Measurements from ENCODE around the gene MAP3K5. TPM values are rescaled to one million over a fixed set of nuclear protein-coding genes. Genes with fewer than 3 reads are reported as not detected.

MAP3K5 gene, protein sequence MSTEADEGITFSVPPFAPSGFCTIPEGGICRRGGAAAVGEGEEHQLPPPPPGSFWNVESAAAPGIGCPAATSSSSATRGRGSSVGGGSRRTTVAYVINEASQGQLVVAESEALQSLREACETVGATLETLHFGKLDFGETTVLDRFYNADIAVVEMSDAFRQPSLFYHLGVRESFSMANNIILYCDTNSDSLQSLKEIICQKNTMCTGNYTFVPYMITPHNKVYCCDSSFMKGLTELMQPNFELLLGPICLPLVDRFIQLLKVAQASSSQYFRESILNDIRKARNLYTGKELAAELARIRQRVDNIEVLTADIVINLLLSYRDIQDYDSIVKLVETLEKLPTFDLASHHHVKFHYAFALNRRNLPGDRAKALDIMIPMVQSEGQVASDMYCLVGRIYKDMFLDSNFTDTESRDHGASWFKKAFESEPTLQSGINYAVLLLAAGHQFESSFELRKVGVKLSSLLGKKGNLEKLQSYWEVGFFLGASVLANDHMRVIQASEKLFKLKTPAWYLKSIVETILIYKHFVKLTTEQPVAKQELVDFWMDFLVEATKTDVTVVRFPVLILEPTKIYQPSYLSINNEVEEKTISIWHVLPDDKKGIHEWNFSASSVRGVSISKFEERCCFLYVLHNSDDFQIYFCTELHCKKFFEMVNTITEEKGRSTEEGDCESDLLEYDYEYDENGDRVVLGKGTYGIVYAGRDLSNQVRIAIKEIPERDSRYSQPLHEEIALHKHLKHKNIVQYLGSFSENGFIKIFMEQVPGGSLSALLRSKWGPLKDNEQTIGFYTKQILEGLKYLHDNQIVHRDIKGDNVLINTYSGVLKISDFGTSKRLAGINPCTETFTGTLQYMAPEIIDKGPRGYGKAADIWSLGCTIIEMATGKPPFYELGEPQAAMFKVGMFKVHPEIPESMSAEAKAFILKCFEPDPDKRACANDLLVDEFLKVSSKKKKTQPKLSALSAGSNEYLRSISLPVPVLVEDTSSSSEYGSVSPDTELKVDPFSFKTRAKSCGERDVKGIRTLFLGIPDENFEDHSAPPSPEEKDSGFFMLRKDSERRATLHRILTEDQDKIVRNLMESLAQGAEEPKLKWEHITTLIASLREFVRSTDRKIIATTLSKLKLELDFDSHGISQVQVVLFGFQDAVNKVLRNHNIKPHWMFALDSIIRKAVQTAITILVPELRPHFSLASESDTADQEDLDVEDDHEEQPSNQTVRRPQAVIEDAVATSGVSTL (N-terminal part only)
- total RNA-seq, result 6.4 and 17.7 TPM in 2 replicates

DNA sequence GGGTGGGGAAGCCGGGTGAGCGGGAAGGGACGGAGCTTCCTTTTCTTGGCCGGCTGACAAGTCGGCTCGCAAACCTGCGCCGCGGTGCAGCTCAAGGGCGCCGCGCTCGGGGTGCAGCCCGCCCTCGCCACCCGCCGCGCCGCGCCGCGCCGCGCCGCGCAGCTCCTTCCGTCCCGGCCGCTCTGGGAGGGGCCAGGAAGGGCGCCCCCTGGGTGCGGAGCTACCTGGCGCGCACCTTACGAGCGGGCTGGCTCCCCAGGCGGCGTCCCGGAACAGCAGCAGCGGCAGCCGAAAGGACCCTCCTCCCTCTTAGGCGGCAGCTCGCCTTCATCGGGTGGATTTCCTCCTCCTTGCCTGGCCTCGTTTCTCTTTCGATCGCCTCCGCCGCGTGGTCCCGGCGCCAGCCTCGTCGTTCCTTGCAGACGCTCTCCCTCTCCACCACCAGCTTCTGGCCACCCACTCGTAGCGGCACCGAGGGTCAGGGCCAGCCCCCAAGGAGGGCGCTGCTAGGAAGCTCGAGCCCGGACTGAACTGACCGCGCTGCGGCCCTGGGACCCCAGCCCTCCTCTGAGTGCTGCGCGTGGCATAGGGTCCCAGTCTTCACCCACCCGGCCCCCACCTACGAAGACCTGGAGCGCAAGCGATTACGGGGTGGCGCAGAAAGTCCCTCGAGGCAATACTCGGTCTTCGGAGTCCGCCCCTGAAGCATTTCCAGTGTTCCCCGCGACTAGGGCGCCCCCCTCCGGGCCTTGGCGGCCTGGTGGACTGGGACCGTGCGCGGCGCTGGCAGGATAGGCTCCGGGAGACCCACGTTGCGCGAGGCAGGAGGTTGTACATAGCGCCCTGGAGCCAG lies at the start of gene MAP3K5:
TSS of gene MAP3K5 (minus strand) at position 68 of the 853 bp plus-strand sequence. CDS start 320 bp downstream, outside the sequence.

DNA sequence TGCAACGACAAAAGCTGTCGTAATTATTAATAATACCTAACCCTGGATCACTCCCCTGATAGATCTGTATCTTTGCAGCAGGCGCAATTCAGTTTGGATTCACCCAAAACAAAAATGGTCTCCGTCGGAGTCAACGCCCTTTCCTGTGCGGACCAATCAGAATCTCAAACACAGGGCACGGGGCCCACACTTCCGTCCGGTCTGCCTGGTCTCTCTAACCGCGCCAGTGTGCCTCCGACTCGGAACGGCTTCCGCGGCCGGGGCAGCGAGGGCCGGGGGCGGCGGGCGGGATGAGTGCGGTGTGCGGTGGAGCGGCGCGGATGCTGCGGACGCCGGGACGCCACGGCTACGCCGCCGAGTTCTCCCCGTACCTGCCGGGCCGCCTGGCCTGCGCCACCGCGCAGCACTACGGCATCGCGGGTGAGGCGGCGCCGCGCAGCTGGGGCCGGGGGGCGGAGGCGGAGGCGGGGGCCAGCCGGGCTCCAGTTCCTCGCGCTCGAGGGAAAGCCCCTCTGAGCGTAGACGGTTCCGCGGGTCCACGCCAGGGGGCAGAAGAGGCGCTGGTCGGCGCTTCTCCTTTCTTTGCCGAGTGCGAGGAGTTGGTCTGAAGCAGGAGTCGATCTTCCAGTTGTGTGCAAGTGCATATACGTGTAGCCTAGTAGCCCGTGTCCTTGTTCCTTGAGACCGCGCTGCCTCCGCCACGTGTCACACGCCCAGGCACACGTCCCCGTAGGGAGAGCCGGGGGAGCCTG lies 30.3 kb upstream of the MAP3K5 start, which contains the start of gene PEX7:
TSS of gene PEX7 (plus strand) at position 217 of the 752 bp plus-strand sequence. CDS start at position 291, 74 bp downstream.

DNA sequence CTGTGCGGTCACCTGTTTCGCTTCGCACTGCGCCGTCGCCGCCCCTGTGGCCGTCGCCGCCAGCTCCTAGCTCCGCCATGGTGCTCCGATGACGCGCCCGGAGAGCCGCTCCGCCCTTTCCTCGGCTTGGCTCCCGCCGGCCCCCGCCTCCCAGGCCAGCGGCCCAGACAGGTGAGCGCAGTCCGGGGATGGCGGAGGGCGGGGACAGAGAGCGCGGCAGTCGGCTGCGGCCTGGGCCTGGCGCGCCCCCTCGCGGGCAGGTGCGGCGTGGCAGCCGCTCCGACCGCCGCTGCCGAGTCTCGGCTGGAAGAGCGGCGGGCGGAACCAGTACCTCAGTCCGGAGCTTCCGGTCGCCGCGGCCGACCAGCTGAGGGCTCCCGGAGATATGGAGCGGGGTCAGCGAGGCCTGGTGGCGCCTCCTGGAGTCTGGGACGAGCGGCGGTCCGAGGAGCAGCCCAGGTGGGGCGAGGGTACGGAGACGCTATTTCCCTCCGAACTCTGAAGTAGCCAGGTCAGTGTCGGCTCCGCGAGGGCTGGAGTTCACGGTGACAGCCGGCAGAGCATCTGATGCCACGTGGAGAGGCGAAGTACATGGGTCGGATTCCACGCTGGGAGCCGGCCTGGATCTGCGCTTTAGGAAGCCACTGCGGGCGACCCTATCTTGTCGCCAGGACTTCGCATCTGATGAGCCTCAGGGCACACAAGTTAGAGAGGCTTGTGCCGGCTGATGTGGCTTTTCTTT lies 241.8 kb downstream of the MAP3K5 start, which contains the start of gene MAP7:
TSS of gene MAP7 (minus strand) at position 93 of the 742 bp plus-strand sequence. CDS start at position 79, 14 bp downstream.

Small RNAs within 50 kb of the gene (small RNA-seq; reads per million reads assigned to genes)
- gene RNA5SP219, result 0.83 reads per million, percentile 49 among the genes with 10 or more reads in this experiment

Other genes with a start within 250 kb of the MAP3K5 start
- 15.3 and 15.9 TPM in 2 replicates for gene MAP7, start 242.1 kb downstream of the MAP3K5 start, total RNA-seq
- 6.7 and 7.4 TPM in 2 replicates for gene PEX7, start 30.1 kb upstream of the MAP3K5 start, total RNA-seq
- gene SLC35D3, start 129.8 kb upstream of the MAP3K5 start, total RNA-seq, result not detected in 2 replicates